ENCODE data around the gene OR7G1. TPM values are rescaled to one million over a fixed set of nuclear protein-coding genes. Genes with fewer than 3 reads are reported as not detected.

Gene OR7G1
- total RNA-seq, 1 donor from 2014 or later, result not detected

DNA sequence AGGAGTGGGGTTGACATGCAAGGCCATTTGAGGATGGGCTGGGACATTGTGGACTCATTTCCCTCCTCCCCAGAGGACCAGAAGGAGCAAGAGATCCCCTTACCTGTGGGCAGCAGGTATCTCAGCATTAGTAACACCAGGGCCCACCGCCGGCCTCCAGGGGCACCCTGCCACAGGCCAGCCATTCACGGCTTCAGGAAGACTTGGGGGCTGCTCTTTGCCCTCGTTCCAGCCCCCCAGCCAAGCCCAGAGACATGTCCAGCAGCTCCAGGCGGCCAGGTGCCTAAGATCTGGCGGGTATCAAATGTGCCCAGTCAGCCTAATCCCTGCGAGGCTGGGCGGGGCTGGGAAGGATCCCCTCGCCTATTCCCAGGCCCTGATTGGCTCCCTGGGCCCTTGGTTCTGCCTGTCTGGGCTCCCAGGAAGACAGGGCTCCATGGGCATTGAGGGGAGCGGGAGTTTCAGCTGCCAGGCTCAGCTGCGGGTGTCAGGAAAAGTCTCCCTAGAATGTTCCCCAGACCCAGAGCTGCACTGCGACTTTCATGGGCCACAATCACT, 50.0 kb downstream of the OR7G1 start:
- no peaks in the 10 kb centered on the region for H3K4me1 ChIP-seq
- no peaks in the 10 kb centered on the region for H3K9me3 ChIP-seq
- intact Hi-C loops (cut with DNase I), result no loop called here
- no peak overlapping the region for H3K27ac ChIP-seq
- no peaks in the 10 kb centered on the region for H3K36me3 ChIP-seq
- ATAC-seq (no peak), DNase-seq (no peak)
- no peaks in the 10 kb centered on the region for H3K27me3 ChIP-seq
- H3K4me3 ChIP-seq, result no peak overlapping the region
- TF ChIP-seq, protein P1, sequence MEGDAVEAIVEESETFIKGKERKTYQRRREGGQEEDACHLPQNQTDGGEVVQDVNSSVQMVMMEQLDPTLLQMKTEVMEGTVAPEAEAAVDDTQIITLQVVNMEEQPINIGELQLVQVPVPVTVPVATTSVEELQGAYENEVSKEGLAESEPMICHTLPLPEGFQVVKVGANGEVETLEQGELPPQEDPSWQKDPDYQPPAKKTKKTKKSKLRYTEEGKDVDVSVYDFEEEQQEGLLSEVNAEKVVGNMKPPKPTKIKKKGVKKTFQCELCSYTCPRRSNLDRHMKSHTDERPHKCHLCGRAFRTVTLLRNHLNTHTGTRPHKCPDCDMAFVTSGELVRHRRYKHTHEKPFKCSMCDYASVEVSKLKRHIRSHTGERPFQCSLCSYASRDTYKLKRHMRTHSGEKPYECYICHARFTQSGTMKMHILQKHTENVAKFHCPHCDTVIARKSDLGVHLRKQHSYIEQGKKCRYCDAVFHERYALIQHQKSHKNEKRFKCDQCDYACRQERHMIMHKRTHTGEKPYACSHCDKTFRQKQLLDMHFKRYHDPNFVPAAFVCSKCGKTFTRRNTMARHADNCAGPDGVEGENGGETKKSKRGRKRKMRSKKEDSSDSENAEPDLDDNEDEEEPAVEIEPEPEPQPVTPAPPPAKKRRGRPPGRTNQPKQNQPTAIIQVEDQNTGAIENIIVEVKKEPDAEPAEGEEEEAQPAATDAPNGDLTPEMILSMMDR (IDR thresholded peaks at IDR 0.05), result no peak

Other genes starting within 250 kb of the OR7G1 start
- 0.41 TPM for gene MUC16, start 105.4 kb downstream of the OR7G1 start, total RNA-seq
- gene OR1M1, start 28.7 kb downstream of the OR7G1 start, total RNA-seq, result not detected
- not detected for gene OR7G2, start 8.3 kb downstream of the OR7G1 start, total RNA-seq
- gene OR7G3, start 11.2 kb upstream of the OR7G1 start, total RNA-seq, result not detected
- gene ZNF317, start 24.6 kb upstream of the OR7G1 start, total RNA-seq, result 28.2 TPM
- 0.52 TPM for gene OR7D2, start 63.2 kb upstream of the OR7G1 start, total RNA-seq
- gene OR7D4, start 103.8 kb upstream of the OR7G1 start, total RNA-seq, result not detected
- gene OR7E24, start 135.2 kb upstream of the OR7G1 start, total RNA-seq, result not detected
- 5.3 TPM for gene ZNF699, start 194.1 kb upstream of the OR7G1 start, total RNA-seq
- 21.2 TPM for gene ZNF559, start 208.4 kb upstream of the OR7G1 start, total RNA-seq
- 3.3 TPM for gene ZNF177, start 247.2 kb upstream of the OR7G1 start, total RNA-seq